ENCODE measurements around the gene COMT.

DNA sequence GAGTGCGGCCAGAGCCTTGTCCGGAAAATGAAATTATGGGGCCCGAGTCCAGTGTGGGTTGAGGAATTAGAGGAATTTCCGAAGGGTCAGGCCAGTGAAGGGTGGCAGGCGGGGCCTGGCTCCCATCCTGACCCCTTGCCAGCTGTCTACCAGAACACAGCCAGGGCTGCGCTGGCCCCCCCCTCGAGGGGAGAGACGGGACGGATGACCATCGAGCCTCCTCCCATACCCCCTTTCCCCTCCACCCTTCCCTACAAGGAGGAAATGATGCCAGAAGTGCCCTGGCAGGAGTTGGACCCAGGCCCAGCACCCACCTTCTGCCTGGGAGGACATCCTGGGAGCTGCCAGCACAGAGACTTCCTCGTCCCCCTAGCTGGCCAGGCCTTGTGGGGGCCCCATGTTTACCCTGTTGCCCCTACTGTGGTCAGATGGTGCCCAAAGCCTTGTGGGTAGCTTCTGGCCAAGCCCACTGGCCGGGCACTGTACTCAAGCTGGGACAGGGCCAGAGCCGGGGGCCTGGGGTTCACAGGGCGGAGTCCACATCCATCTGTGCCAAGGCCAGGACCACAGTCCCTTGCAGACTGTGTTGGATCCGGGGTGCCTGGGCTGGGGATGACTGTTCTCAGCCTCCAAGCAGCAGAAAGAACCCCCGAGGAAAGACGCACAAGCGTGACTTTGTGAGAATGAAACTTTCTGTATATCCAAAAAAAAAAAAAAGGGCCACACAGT, 54.2 kb downstream of the COMT start:
- TF ChIP-seq, protein P1, sequence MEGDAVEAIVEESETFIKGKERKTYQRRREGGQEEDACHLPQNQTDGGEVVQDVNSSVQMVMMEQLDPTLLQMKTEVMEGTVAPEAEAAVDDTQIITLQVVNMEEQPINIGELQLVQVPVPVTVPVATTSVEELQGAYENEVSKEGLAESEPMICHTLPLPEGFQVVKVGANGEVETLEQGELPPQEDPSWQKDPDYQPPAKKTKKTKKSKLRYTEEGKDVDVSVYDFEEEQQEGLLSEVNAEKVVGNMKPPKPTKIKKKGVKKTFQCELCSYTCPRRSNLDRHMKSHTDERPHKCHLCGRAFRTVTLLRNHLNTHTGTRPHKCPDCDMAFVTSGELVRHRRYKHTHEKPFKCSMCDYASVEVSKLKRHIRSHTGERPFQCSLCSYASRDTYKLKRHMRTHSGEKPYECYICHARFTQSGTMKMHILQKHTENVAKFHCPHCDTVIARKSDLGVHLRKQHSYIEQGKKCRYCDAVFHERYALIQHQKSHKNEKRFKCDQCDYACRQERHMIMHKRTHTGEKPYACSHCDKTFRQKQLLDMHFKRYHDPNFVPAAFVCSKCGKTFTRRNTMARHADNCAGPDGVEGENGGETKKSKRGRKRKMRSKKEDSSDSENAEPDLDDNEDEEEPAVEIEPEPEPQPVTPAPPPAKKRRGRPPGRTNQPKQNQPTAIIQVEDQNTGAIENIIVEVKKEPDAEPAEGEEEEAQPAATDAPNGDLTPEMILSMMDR (IDR thresholded peaks at IDR 0.05 in 8 of 11, conservative IDR thresholded peaks at IDR 0.05 in 3 of 11), result no peak
- no peak for TF ChIP-seq POLR2A (IDR thresholded peaks at IDR 0.05)
- TF ChIP-seq POLR2AphosphoS5 (IDR thresholded peaks at IDR 0.05), result peak; percentile 55 to 75 (median 63)
